Thymus (tissue), 11 donors: Measurements from ENCODE around the gene ZFYVE19. TPM values are rescaled to one million over a fixed set of nuclear protein-coding genes. Genes with fewer than 3 reads are reported as not detected.
A peak's percentile ranks its signal among the peaks of the same experiment; 100 is the strongest.

Experiments
- DNase-seq, 9 donors: peaks; one replicate each; pipeline ENCODE4 v3.0.0-alpha.2; 2013; ENCODE audit warnings: low spot score in 9 of 9, low read depth in 6 of 9, missing footprints in 1 of 9
- H3K27ac ChIP-seq, 2 donors: one replicate each; pipeline ENCODE4 v1.5.1; 2013; ENCODE audit warnings: control low read depth in 1 of 2, low read depth in 1 of 2, low read length in 1 of 2, mild to moderate bottlenecking in 1 of 2, moderate library complexity in 1 of 2
- H3K27me3 ChIP-seq, 2 donors: one replicate each; pipeline ENCODE4 v1.5.1; 2013; ENCODE audit warnings: low read length in 1 of 2; ENCODE audit not compliant: control insufficient read depth in 2 of 2, insufficient read depth in 1 of 2
- H3K36me3 ChIP-seq, 2 donors: one replicate each; pipeline ENCODE4 v1.5.1; 2013; ENCODE audit warnings: low read length in 1 of 2, mild to moderate bottlenecking in 1 of 2, moderate library complexity in 1 of 2; ENCODE audit not compliant: control insufficient read depth in 2 of 2, insufficient read depth in 2 of 2
- H3K4me1 ChIP-seq, 2 donors: one replicate each; pipeline ENCODE4 v1.5.1; 2013; ENCODE audit warnings: low read length in 2 of 2; ENCODE audit not compliant: control insufficient read depth in 2 of 2, insufficient read depth in 2 of 2
- H3K4me3 ChIP-seq, 2 donors: one replicate each; pipeline ENCODE4 v1.5.1; 2013; ENCODE audit warnings: low read length in 2 of 2, control low read depth in 1 of 2, mild to moderate bottlenecking in 1 of 2
- H3K9me3 ChIP-seq, 2 donors: one replicate each; pipeline ENCODE4 v1.5.1; 2013; ENCODE audit warnings: low read length in 1 of 2, mild to moderate bottlenecking in 1 of 2; ENCODE audit not compliant: control insufficient read depth in 2 of 2, insufficient read depth in 1 of 2
- WGBS: extraction: QIAGEN DNeasy Blood & Tissue Kit; methylation state at CpG from one replicate; pipeline ENCODE4 v1.1.7; 2013; 5-methylcytosine and 5-hydroxymethylcytosine counted together
- polyA plus RNA-seq: library from polyadenylated mRNA; stranded (reverse); fragments of 200-250 nt; gene quantifications from one replicate; pipeline ENCODE4 v1.2.3, GENCODE V29; 2013
- total RNA-seq: library from RNA; stranded (reverse); fragments of 120-200 nt; gene quantifications from one replicate; pipeline ENCODE4 v1.2.4, GENCODE V29; 2013
- donor health status: healthy.

ZFYVE19 gene
- total and polyA plus RNA-seq, 2 donors = 16.9 to 43.5 TPM

DNA sequence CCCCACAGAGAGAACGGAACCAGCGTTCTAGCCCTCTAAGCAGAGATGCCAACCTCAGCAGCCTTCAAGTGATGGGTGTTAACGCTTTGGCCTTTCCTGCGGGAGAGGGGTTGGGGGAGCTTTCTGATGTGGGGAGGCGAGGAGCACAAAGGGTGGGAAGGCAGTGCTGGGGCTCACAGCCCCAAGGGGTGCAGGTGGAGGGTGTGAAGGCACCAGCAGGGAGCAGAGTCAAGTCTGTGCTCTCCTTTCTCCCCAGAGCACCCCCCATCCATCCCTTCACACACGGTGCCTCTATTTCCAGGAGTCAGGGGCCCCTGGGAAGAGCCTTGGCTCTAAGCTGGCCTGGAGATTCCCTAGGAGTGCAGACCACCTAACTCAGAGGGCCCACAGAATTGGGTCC lies 33.0 kb upstream of the ZFYVE19 start:
- peaks cover 17 to 35% of the 10 kb centered on the region in 2 donors for H3K4me1 ChIP-seq
- no peak for DNase-seq
- 95% methylated on average over 6 of the region's 6 CpGs for WGBS
- H3K4me3 ChIP-seq = no peak overlapping the region
- peaks cover 50 to 56% of the 10 kb centered on the region in 2 donors for H3K36me3 ChIP-seq
- no peaks in the 10 kb centered on the region for H3K27me3 ChIP-seq
- no peaks in the 10 kb centered on the region for H3K9me3 ChIP-seq
- H3K27ac ChIP-seq = no peak overlapping the region

DNA sequence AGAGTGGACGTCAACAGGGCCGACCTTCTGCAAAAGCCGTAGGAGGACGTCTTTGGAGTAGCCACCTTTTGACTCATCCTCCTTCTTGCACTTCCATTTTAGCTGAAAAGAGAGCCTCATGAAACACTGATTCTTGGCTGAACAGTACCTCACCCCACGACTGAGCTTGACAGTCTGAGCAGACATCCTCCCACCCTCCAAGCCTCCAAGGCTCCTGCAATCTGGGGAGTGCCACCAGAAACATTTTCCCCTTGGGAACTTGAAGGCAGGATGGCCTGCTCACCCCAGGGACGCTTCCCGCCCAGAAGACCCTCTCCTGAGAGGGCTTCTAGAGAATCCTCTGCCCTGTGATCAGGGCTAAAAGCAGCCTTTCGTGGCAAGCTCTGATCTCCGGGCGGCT lies 31.9 kb upstream of the ZFYVE19 start:
- Histone ChIP-seq H3K27ac (no peak overlapping the region), H3K9me3 (no peaks in the 10 kb centered on the region), H3K4me1 (peaks cover 7 to 24% of the 10 kb centered on the region in 2 donors), H3K4me3 (no peak overlapping the region), H3K27me3 (no peaks in the 10 kb centered on the region), H3K36me3 (peaks cover 59 to 66% of the 10 kb centered on the region in 2 donors)
- no peak for DNase-seq
- 97% methylated on average over 10 of the region's 10 CpGs for WGBS

DNA sequence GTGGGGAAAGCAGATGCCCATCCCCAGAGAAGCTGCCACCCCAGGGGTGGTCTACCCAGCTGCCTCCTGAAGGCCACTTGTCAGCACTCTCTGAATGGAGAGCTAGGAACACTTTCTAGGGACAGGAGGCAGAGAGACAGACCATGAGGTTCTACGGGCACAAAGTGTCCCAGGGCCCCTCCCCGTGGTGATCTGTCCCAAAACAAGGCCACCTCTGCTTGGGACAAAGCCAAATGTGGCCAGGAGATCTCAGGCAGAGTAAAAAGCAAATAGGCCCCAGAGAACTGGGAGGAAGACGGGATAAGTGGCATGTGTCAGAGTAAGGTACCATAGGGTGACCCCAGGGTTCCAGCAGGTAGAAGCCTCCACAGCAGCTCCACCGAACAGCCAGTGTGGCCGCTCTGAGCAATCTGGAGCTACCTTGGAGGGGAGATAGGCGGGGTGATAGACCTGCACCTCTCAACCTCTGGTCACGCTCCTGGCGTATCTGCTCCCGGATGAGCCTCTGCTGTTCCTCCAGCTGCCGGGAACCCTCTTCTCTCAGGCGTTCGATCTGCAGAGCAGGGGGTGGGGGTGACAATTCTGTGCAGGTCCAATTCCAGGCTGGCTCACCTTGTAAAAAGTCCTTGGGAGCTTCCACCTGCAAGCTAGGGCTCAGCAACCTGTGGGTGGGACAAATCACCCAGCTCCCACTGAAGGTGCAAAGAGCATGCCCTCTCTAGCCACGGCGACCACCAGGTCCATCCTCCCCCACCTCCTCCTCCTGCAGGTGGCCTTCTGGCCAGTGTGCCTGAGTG lies 31.0 kb upstream of the ZFYVE19 start:
- H3K27me3 ChIP-seq = no peaks in the 10 kb centered on the region
- H3K27ac ChIP-seq = no peak overlapping the region
- H3K4me1 ChIP-seq = peaks cover 6 to 14% of the 10 kb centered on the region in 2 donors
- 99% methylated on average over 14 of the region's 14 CpGs for WGBS
- no peak overlapping the region for H3K4me3 ChIP-seq
- H3K9me3 ChIP-seq = no peaks in the 10 kb centered on the region
- H3K36me3 ChIP-seq = peaks cover 59 to 66% of the 10 kb centered on the region in 2 donors
- DNase-seq = no peak

DNA sequence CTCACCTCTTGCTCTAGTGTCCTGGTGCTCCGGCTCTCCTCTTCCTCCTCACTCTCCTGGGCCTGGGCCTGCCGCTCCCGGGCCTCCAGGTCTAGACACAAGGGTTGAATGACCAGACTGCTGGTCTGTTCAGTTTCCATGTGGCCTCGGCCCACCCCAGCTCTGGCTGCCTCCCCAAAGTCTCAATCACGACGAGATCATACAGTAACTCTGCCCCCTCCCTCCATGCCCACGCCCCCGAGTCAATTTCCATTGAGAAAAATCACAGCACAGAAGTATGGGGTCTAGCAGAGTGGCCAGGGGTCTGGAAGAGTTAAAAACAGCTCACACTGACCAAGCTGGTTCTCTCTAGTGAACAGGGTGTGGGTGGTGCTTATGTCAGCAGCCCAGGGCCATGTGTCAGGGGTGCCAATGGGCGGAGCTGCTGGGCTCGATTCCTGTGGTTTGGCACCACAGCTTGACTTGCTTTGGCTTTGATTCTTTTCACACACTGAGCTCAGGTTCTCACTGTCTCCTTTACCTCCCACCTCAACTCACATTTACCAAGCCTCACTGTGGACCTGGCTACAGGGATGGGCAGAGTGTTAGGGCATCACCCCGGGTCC lies 30.2 kb upstream of the ZFYVE19 start:
- H3K9me3 ChIP-seq = no peaks in the 10 kb centered on the region
- 80% methylated on average over 11 of the region's 11 CpGs for whole genome bisulfite sequencing
- H3K36me3 ChIP-seq = peaks cover 59 to 63% of the 10 kb centered on the region in 2 donors

GRCh38 chr15:40782609-40783227 lies 24.2 kb upstream of the ZFYVE19 start:
- no peak overlapping the region for H3K4me3 ChIP-seq
- H3K9me3 ChIP-seq = no peaks in the 10 kb centered on the region
- peaks cover 0 to 5% of the 10 kb centered on the region in 2 donors for H3K4me1 ChIP-seq
- H3K27me3 ChIP-seq = no peaks in the 10 kb centered on the region
- H3K27ac ChIP-seq = no peak overlapping the region
- H3K36me3 ChIP-seq = peaks cover 12 to 19% of the 10 kb centered on the region in 2 donors
- peak in 6 of 9 donors; percentile 36 to 83 (median 66) for DNase-seq
- 48% methylated on average over 8 of the region's 8 CpGs for WGBS

More for the DNA sequence above, 30.2 kb upstream of the ZFYVE19 start:
- peak in 2 of 9 donors; percentile 46 to 65 for DNase-seq
- no peak overlapping the region for H3K4me3 ChIP-seq
- H3K4me1 ChIP-seq = peaks cover 6 to 7% of the 10 kb centered on the region in 2 donors
- no peak overlapping the region for H3K27ac ChIP-seq
- no peaks in the 10 kb centered on the region for H3K27me3 ChIP-seq

DNA sequence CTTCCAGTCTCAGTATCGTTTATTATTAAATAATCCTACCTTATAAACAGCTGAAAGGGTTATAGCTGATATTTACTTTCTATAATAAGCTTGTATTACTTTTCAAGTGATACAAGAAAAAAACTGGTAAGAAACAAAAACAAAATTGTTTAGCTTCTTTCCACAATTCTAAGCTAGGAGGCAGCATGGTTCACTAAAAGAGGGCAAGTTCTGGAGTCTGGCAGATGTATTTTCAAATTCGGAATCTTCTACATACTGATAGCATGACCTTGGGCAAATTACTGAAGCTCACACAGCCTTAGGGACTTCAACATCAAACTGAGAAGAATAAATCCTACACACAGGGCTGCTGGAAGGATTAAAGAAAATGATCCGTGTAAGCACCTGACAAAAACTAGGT lies 21.7 kb upstream of the ZFYVE19 start:
- Histone ChIP-seq H3K4me1 (peaks cover 4 to 7% of the 10 kb centered on the region in 2 donors), H3K4me3 (no peak overlapping the region), H3K36me3 (peaks cover 0 to 4% of the 10 kb centered on the region in 2 donors), H3K9me3 (no peaks in the 10 kb centered on the region), H3K27ac (no peak overlapping the region), H3K27me3 (no peaks in the 10 kb centered on the region)
- WGBS = 96% methylated on average over 3 of the region's 3 CpGs
- DNase-seq = no peak

DNA sequence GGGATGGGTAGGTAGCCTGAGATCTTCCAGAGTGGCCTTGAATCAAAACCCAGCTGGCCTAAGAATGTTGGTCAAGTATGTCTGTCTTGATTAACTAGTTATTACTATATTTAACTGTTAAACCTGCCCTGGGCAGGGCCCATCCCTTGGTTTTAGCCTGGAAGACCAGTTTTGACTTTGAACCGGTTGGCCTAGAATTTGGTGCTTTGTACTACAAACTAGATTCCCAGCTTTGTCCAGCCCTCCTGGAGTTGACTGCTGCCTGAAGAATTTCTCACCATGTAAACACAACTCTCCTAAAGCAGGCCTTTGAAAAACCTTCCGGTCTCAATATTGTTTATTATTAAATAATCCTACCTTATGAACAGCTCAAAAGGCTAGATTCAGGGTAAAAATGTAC lies 21.1 kb upstream of the ZFYVE19 start:
- no peak for DNase-seq
- Histone ChIP-seq H3K27me3 (no peaks in the 10 kb centered on the region), H3K4me3 (no peak overlapping the region), H3K27ac (no peak overlapping the region), H3K36me3 (peaks cover 4 to 5% of the 10 kb centered on the region in 2 donors), H3K4me1 (peaks cover 4 to 7% of the 10 kb centered on the region in 2 donors), H3K9me3 (no peaks in the 10 kb centered on the region)
- WGBS = 99% methylated on average over 2 of the region's 2 CpGs

DNA sequence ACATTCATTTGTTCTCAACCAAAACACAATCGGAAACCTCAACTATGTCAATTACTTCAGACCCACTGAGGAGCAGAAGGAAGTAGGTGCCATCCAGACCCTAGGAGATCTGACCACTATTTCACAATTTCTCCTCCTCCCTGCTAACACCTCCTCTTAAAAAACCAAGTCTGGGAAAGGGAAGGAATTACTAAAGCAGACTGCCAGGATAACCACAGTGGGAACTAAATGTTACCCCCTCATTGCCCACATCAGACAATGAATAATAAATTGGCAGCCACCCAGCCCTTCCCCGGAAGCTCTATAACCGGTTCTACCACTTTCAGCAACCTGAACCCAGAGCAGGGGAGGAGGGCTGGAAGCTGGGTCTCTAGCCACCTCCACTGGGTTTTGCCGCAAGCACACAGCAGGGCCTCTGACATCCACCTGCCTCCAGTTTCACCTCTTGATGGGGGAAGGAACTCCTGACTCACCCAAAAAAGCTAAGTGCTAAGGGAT lies 19.5 kb upstream of the ZFYVE19 start:
- Histone ChIP-seq H3K36me3 (peaks cover 7 to 8% of the 10 kb centered on the region in 2 donors), H3K4me1 (peaks cover 4 to 7% of the 10 kb centered on the region in 2 donors), H3K9me3 (no peaks in the 10 kb centered on the region), H3K4me3 (no peak overlapping the region), H3K27ac (peak overlapping the region in 1 of 2 donors; percentile 37), H3K27me3 (no peaks in the 10 kb centered on the region)
- 2% methylated on average over 4 of the region's 4 CpGs for WGBS
- DNase-seq = peak in 1 of 9 donors; percentile 30

- Histone ChIP-seq H3K9me3 (no peaks in the 10 kb centered on the region), H3K4me1 (peaks cover 4 to 7% of the 10 kb centered on the region in 2 donors), H3K27ac (no peak overlapping the region)
Observed at GRCh38 chr15:40787991-40788390, 18.9 kb upstream of the ZFYVE19 start.

More at GRCh38 chr15:40787991-40788390, 18.9 kb upstream of the ZFYVE19 start:
- no peak for DNase-seq
- Histone ChIP-seq H3K36me3 (peaks cover 7 to 8% of the 10 kb centered on the region in 2 donors), H3K27me3 (no peaks in the 10 kb centered on the region), H3K4me3 (no peak overlapping the region)
- WGBS = 81% methylated on average over 6 of the region's 6 CpGs
